GM12878 (cell line): ENCODE results near the gene CCIN. TPM values are rescaled to one million over a fixed set of nuclear protein-coding genes. Genes with fewer than 3 reads are reported as not detected.

Experiments used
- ATAC-seq: fragments of 200-7000 bp; cut with Tn5 transposase; 3 replicates; pipeline ENCODE4 v1.9.1; 2020; ENCODE audit warnings: mild to moderate bottlenecking, moderate library complexity
- BruUV-seq: library from RNA; stranded (reverse); fragments of 400-500 nt; replicated peaks from 2 replicates; lab custom pipeline; 2021; lab: Mats Ljungman, UMichigan
- CTCF ChIA-PET: fragments of 300-600 bp; sonication (Branson Sonifier 250); formaldehyde crosslinking; extraction: SDS; loops from one replicate; lab custom pipeline; 2021; ENCODE audit warnings: inconsistent platforms; lab: Yijun Ruan, JAX
- POLR2A ChIA-PET: fragments of 350-600 bp; formaldehyde crosslinking; extraction: SDS; loops from one replicate; lab custom pipeline; 2021; ENCODE audit warnings: inconsistent platforms; lab: Charles Lee
- RAD21 ChIA-PET: fragments of 300-600 bp; sonication (Branson Sonifier 250); formaldehyde crosslinking; loops from one replicate; lab custom pipeline; 2023; ENCODE audit warnings: antibody characterized with exemption; ENCODE audit not compliant: unreplicated experiment; lab: Charles Lee
- SMC1A ChIA-PET: fragments of 300-600 bp; sonication (Branson Sonifier 250); formaldehyde crosslinking; loops from one replicate; lab custom pipeline; 2023; ENCODE audit not compliant: unreplicated experiment, uncharacterized antibody; lab: Charles Lee
- DNase-seq: peaks from one replicate; pipeline ENCODE4 v3.0.0-alpha.2; 2011; ENCODE audit warnings: low read depth, low spot score
- FAIRE-seq: peaks from 3 replicates; lab custom pipeline; 2011; peaks lifted over from hg19 to GRCh38; lab: Jason Lieb, UNC
- H2AFZ ChIP-seq: 2 replicates; pipeline ENCODE4 v1.6.0; 2011; ENCODE audit warnings: low read depth, low read length, control low read depth; ENCODE audit not compliant: control insufficient read depth
- H3K27ac ChIP-seq: 2 replicates; pipeline ENCODE4 v1.5.1; 2011; ENCODE audit warnings: control low read depth; ENCODE audit not compliant: control insufficient read depth, insufficient read depth
- H3K27me3 ChIP-seq, 2 experiments: replicated peaks in 1 of 2; 2 replicates each; pipeline versions ENCODE4 v1.6.0 to v1.6.1; 2011; ENCODE audit warnings: low read length in 1 of 2; ENCODE audit not compliant: control insufficient read depth in 2 of 2, insufficient read depth in 2 of 2
- H3K36me3 ChIP-seq, 2 experiments: 2 replicates each; pipeline ENCODE4 v1.5.1; 2011; ENCODE audit warnings: low read length in 1 of 2; ENCODE audit not compliant: control insufficient read depth in 2 of 2, insufficient read depth in 2 of 2
- H3K4me1 ChIP-seq: 2 replicates; pipeline ENCODE4 v1.6.1; 2011; ENCODE audit warnings: mild to moderate bottlenecking, low read length, moderate library complexity, mixed read lengths; ENCODE audit not compliant: control insufficient read depth, insufficient read depth
- H3K4me2 ChIP-seq: 2 replicates; pipeline ENCODE4 v1.6.0; 2011; ENCODE audit warnings: control low read depth; ENCODE audit not compliant: control insufficient read depth, insufficient read depth
- H3K4me3 ChIP-seq: fragments of 200-600 bp; sonication (generic); 2 replicates; pipeline ENCODE4 v1.5.1; 2016
- H3K79me2 ChIP-seq: 2 replicates; pipeline ENCODE4 v1.6.0; 2011; ENCODE audit warnings: low read length; ENCODE audit not compliant: control insufficient read depth, insufficient read depth
- H3K9ac ChIP-seq: 2 replicates; pipeline ENCODE4 v1.8.0; 2011; ENCODE audit warnings: low read length, control low read depth, mixed read lengths; ENCODE audit not compliant: control insufficient read depth, insufficient read depth
- H3K9me3 ChIP-seq: replicated peaks from 3 replicates; pipeline ENCODE4 v1.5.1; 2011; ENCODE audit warnings: mild to moderate bottlenecking, low read length; ENCODE audit not compliant: control insufficient read depth, insufficient read depth
- H4K20me1 ChIP-seq: 2 replicates; pipeline ENCODE4 v1.6.0; 2011; ENCODE audit not compliant: control insufficient read depth, insufficient read depth
- BHLHE40 ChIP-seq, 2 experiments: fragments of 450-650 bp in 1 of 2; IDR thresholded peaks; 2 replicates each; pipeline ENCODE4 v1.6.1; 2011 to 2017; ENCODE audit warnings: low read depth in 2 of 2, borderline replicate concordance in 1 of 2, improper control_type of control experiment in 1 of 2, low read length in 1 of 2, mild to moderate bottlenecking in 1 of 2
- IKZF1 ChIP-seq: fragments of 450-650 bp; conservative IDR thresholded peaks from 2 replicates; pipeline ENCODE4 v1.6.1; 2017; ENCODE audit warnings: antibody characterized with exemption, mild to moderate bottlenecking
- IKZF2 ChIP-seq, 2 experiments: fragments of 450-650 bp; IDR thresholded peaks; 2 replicates each; pipeline ENCODE4 v1.6.1; 2017; ENCODE audit warnings: mild to moderate bottlenecking in 2 of 2, moderate library complexity in 2 of 2
- IRF4 ChIP-seq: IDR thresholded peaks from 2 replicates; pipeline ENCODE4 v1.6.1; 2011; ENCODE audit warnings: low read depth, low read length
- RFX5 ChIP-seq: IDR thresholded peaks from 2 replicates; pipeline ENCODE4 v1.6.1; 2011; ENCODE audit warnings: low read depth, low read length, improper control_type of control experiment
- whole genome bisulfite sequencing: methylation state at CpG from one replicate; pipeline ENCODE4 v1.1.6; 2016; ENCODE audit warnings: low lambda C conversion rate; ENCODE audit not compliant: insufficient replicate concordance, insufficient coverage; ENCODE audit errors: missing lambda C conversion rate; 5-methylcytosine and 5-hydroxymethylcytosine counted together
- in situ Hi-C: fragments of 300-500 bp; cut with MboI; formaldehyde crosslinking; loops from 9 replicates; pipeline ENCODE4 v1.14.3; 2018; ENCODE audit warnings: mixed read lengths
- intact Hi-C: fragments of 100-400 bp; cut with micrococcal nuclease; formaldehyde crosslinking; loops from one replicate; pipeline ENCODE4 v1.14.2; 2022; ENCODE audit not compliant: unreplicated experiment
- polyA plus RNA-seq, 11 experiments: library from polyadenylated mRNA; depleted of rRNA in 4 of 11; unstranded in 6 of 11; stranded (reverse) in 5 of 11; fragments of >200 nt; fragmentation: Nextera tagmentation in 4 of 11; fragmentation: Illumina TruSeq in 1 of 11; extraction: Ambion mirVana in 4 of 11; extraction: Trizol in 1 of 11; gene quantifications; 1 replicate in 1 of 11; 2 replicates in 10 of 11; pipeline versions ENCODE4 v1.2.1 to v1.2.3, GENCODE V29; 2011 to 2016; ENCODE audit warnings: inconsistent platforms in 2 of 11, missing spikeins in 2 of 11, low read depth in 1 of 11
- total RNA-seq, 4 experiments: library from RNA; depleted of rRNA in 3 of 4; stranded (reverse); fragments of >200 nt in 3 of 4; fragmentation: Illumina TruSeq in 1 of 4; extraction: Trizol in 1 of 4; gene quantifications; 2 replicates each; pipeline versions ENCODE4 v1.2.1 to v1.2.3, GENCODE V29; 2013 to 2021

Gene CCIN
- total and polyA plus RNA-seq, 10 of the 15 experiments (the other 5 are each of a cell fraction or from before 2014, with no cell fraction given) = not detected

- Histone ChIP-seq H3K79me2 (no peaks in the 10 kb centered on the region), H3K4me1 (peaks cover 43% of the 10 kb centered on the region), H3K27me3 (no peaks in the 10 kb centered on the region), H3K4me2 (peak overlapping the region; percentile 78), H3K9ac (peak overlapping the region; percentile 18; the same call in 1 of the 2 replicates), H3K27ac (peak overlapping the region; percentile 29; the same call in 1 of the 2 replicates), H3K4me3 (no peak overlapping the region), H3K9me3 (peaks cover 4% of the 10 kb centered on the region; the same call in 1 of the 3 replicates), H4K20me1 (no peaks in the 10 kb centered on the region), H2AFZ (peak overlapping the region; percentile 79), H3K36me3 (no peaks in the 10 kb centered on the region)
- ChIA-PET RAD21 (no interaction called here), POLR2A (no interaction called here), SMC1A (interaction anchor here (1.1 kb wide), 1 partner anchor 38 kb away, joined by 3 read pairs; no protein-coding TSS in a partner anchor), CTCF (interaction anchor here (0.9 to 1.6 kb wide), 5 partner anchors 9 to 40 kb away, joined by 3 to 5 read pairs (median 4); no protein-coding TSS in a partner anchor)
- no TSS peak for BruUV-seq
- DNase-seq (no peak), ATAC-seq (no peak), FAIRE-seq (no peak)
- no peak for TF ChIP-seq RFX5
- TF ChIP-seq BHLHE40 (IDR thresholded peaks at IDR 0.05; ENCODE audit: borderline replicate concordance in 1 of 2, low read depth in 2 of 2, low read length in 1 of 2) = peak in 1 of 2 experiments; percentile 82; a peak in 2 of 4 replicates
- 0 out of 4 replicates have a peak, but pooled peaks of 1 of the 2 experiments have one; percentile 3 for TF ChIP-seq IKZF2 (IDR thresholded peaks at IDR 0.05)
- TF ChIP-seq IKZF1 = 0 out of 2 replicates have a peak, but pooled peaks have one; percentile 19
- no peak for TF ChIP-seq IRF4
- intact Hi-C loops = no loop called here
- in situ Hi-C loops = no loop called here
- WGBS = 62% methylated on average over 13 of the region's 13 CpGs
Observed at GRCh38 chr9:36143245-36143641, 25.9 kb upstream of the CCIN start.
